ENCODE data around the gene FAM83G.
"Not testable (repeated sequence)": the region's sequence is repeated elsewhere in the genome, so short reads cannot be mapped to it uniquely, and the experiment has no call there.

FAM83G gene

DNA sequence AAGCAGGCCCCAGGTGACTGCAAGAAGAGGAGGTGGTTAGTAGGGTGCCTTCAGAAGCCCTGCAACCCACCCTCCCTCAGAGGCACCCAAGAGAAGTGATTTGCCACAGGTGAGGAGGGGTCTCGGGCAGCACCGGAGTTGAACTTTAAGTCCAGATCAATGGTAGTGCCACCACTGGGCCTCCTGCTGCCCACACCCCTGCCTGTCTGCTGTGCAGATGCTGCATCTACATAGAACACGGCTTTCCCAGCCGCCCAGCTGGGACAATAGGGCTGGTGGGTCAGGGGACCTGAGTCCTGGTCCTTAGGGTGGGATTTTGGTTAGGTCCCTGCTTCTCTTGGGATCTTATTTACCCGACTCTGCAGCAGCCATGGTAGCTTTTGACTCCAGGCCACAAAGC, 17.6 kb upstream of the FAM83G start:
- TF ChIP-seq, protein P1, sequence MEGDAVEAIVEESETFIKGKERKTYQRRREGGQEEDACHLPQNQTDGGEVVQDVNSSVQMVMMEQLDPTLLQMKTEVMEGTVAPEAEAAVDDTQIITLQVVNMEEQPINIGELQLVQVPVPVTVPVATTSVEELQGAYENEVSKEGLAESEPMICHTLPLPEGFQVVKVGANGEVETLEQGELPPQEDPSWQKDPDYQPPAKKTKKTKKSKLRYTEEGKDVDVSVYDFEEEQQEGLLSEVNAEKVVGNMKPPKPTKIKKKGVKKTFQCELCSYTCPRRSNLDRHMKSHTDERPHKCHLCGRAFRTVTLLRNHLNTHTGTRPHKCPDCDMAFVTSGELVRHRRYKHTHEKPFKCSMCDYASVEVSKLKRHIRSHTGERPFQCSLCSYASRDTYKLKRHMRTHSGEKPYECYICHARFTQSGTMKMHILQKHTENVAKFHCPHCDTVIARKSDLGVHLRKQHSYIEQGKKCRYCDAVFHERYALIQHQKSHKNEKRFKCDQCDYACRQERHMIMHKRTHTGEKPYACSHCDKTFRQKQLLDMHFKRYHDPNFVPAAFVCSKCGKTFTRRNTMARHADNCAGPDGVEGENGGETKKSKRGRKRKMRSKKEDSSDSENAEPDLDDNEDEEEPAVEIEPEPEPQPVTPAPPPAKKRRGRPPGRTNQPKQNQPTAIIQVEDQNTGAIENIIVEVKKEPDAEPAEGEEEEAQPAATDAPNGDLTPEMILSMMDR (IDR thresholded peaks at IDR 0.05; ENCODE audit: low read depth, low read length), result no peak
- DNase-seq (ENCODE audit: low read depth, low spot score), result no peak
- in situ Hi-C loops (cut with HindIII; ENCODE audit: low sequenced_read_pairs), result no loop called here
- no peak overlapping the region for H3K4me3 ChIP-seq (ENCODE audit: low read depth, low read length)

DNA sequence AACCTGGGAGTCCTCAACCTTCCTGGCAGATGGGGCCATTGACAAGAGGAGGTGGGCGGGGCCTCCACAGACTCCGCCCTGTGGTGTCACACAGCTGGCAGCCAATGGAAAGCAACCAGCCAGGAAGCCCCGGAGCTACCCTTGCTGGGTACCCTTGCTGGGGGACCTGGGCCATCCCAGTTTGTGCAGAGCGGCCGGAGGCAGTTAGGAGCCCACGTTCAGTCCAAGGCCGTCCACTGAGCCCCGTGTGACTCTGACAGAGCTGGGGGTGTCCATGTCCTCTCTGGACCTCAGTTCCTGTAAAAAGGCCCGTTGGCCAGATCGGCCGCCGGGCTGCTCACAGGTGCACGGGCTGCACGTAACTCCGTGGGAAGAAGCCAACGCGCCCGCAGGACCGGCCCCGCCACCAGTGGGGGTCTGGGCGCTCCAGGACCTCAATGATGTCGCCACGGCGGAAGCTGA, 17.1 kb upstream of the FAM83G start:
- H3K4me3 ChIP-seq (ENCODE audit: low read depth, low read length), result no peak overlapping the region
- in situ Hi-C loops (cut with HindIII; ENCODE audit: low sequenced_read_pairs), result no loop called here
- TF ChIP-seq, protein P1 (IDR thresholded peaks at IDR 0.05; ENCODE audit: low read depth, low read length), result no peak
- no peak for DNase-seq (ENCODE audit: low read depth, low spot score)

DNA sequence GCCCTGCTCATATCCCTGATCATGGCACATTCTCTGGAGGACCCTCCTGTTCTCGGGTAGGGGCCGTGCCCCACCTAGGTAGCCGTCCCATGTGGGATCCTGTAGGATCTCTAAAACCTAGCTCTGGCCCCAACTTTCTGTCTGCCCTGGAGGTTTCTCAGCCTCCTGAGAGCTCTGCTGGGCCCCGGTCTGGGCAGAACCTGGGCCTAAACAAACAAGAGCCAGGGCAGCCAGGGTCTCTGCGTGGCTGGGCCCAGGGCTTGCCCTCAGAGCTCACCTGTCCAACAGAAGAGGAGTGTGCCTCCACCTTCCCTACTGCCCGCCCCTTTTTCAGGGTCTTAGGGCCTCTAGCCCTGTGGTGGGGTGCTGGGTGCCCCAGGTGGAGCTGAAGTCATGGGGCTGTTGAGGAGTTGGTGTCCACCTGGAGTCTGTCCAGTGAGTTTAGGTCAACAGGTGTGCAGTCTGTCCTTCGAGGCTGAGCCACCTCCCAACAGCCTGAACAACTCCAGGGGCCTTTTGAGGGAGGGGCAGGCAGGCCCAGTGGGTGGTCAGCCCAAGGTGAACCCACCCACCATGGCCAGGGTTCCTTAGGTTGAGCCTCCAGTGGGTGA, 16.6 kb upstream of the FAM83G start:
- H3K4me3 ChIP-seq (ENCODE audit: low read depth, low read length); DNase-seq (ENCODE audit: low read depth, low spot score); in situ Hi-C loops (cut with HindIII; ENCODE audit: low sequenced_read_pairs): not testable (repeated sequence)

DNA sequence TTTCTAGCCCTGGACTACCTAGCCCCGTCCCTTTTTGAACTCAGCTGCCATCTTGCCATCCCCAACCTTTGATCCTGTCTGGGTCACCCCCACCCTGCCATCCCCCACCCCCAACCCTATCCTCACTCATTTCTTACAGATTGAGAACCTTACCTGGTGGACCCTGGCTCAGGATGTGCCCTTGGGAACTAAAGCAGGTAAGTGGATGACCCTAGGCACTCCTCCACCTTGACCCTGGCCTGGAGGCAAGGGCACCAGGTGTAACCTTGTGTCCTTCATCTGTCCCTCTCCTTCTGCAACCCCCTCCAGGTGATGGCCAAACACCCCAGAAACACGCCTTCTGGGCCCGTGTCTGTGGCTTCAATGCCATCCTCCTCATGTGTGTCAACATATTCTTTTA, 15.5 kb upstream of the FAM83G start:
- H3K4me3 ChIP-seq (ENCODE audit: low read depth, low read length), result no peak overlapping the region
- in situ Hi-C loops (cut with HindIII; ENCODE audit: low sequenced_read_pairs), result no loop called here
- TF ChIP-seq, protein P1 (IDR thresholded peaks at IDR 0.05; ENCODE audit: low read depth, low read length), result no peak
- no peak for DNase-seq (ENCODE audit: low read depth, low spot score)

DNA sequence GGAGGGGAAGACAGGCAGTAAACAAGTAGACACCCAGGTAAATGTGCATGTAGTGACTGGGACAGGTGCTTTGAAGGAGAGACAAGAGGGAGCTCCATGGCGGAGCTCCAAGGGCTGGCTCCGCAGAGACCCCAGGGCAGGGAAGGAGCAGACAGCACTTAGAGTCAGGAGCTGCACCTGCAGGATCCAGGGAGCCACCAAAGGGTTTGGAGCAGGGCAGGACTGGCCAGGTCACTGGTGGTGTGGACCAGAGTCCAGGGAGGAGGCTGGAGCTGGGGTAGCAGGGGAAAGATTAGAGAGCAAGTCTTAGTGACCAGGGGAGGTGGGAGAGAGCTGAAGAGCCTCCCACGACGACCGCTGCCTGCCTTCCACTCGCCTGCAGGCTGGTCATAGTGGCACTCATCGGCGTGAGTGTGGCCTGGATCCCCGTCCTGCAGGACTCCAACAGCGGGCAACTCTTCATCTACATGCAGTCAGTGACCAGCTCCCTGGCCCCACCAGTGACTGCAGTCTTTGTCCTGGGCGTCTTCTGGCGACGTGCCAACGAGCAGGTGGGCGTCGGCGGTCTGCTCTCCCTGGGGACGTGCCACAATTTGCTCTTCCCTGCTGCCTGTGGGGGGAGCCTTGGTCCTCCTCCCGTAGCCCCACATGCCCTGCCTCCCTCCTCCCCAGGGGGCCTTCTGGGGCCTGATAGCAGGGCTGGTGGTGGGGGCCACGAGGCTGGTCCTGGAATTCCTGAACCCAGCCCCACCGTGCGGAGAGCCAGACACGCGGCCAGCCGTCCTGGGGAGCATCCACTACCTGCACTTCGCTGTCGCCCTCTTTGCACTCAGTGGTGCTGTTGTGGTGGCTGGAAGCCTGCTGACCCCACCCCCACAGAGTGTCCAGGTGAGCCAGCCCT, 14.7 kb upstream of the FAM83G start:
- DNase-seq (ENCODE audit: low read depth, low spot score), result no peak
- TF ChIP-seq, protein P1 (IDR thresholded peaks at IDR 0.05; ENCODE audit: low read depth, low read length), result no peak
- in situ Hi-C loops (cut with HindIII; ENCODE audit: low sequenced_read_pairs), result no loop called here
- no peak overlapping the region for H3K4me3 ChIP-seq (ENCODE audit: low read depth, low read length)

DNA sequence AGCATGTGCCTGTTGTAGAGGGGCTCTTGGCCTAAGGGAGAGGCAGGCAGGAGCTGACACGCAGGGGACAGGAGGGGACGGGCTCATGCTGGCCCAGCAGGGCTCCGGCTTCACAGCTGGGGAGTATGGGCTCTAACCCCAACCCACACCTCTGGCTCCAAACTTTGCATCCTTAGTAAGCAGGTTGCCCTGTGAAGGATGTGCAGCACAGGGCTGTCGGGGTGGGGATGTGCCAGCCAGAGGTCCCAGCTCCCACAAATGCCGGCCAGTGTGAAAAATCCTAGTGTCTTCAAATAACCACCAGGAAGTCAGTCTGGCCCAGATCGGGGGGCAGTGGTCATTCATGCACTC, 14.0 kb upstream of the FAM83G start:
- DNase-seq (ENCODE audit: low read depth, low spot score), result no peak
- in situ Hi-C loops (cut with HindIII; ENCODE audit: low sequenced_read_pairs), result no loop called here
- TF ChIP-seq, protein P1 (IDR thresholded peaks at IDR 0.05; ENCODE audit: low read depth, low read length), result no peak
- no peak overlapping the region for H3K4me3 ChIP-seq (ENCODE audit: low read depth, low read length)

Data from astrocyte of the spinal cord (primary cell).